ENCODE data around the gene MIPEP.

Gene MIPEP

DNA sequence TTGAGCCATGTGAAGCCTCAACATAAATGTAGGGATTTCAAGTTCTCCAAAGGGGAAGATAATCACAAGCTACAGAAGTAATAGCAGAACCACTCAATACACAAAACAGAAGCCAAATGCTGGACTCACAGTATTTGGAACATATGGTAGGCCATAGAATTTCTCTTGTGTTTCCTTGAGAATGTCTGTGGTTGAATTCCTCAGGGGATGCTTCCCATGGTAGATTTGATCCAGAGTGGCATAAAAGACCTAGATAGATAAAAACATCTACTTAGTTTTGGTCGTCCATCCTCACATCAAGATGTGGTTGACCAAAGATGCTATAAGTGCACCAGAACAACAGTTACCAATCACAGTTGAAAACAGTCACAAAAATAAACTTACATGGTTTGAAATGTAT lies 83.4 kb downstream of the MIPEP start:
- no peaks in the 10 kb centered on the region for H3F3A ChIP-seq (ENCODE audit: insufficient read depth, low read length)
- no peaks in the 10 kb centered on the region for H3K27me3 ChIP-seq (ENCODE audit: insufficient read depth, low read length)
- no peaks in the 10 kb centered on the region for H3K9me3 ChIP-seq (ENCODE audit: low read length)
- H3K79me2 ChIP-seq (ENCODE audit: insufficient read depth, low read length): no peaks in the 10 kb centered on the region
- no peak overlapping the region for H3K4me3 ChIP-seq (ENCODE audit: low read depth, low read length, poor library complexity, severe bottlenecking)
- no peak overlapping the region for H3K9ac ChIP-seq (ENCODE audit: low read length)
- no peaks in the 10 kb centered on the region for H3K36me3 ChIP-seq (ENCODE audit: insufficient read depth, low read length)
- H3K4me1 ChIP-seq (ENCODE audit: insufficient read depth, low read length, severe bottlenecking): peaks cover 25% of the 10 kb centered on the region
- no peak for TF ChIP-seq EZH2 (IDR thresholded peaks at IDR 0.05; ENCODE audit: borderline replicate concordance, low read length)
- TF ChIP-seq, protein P1, sequence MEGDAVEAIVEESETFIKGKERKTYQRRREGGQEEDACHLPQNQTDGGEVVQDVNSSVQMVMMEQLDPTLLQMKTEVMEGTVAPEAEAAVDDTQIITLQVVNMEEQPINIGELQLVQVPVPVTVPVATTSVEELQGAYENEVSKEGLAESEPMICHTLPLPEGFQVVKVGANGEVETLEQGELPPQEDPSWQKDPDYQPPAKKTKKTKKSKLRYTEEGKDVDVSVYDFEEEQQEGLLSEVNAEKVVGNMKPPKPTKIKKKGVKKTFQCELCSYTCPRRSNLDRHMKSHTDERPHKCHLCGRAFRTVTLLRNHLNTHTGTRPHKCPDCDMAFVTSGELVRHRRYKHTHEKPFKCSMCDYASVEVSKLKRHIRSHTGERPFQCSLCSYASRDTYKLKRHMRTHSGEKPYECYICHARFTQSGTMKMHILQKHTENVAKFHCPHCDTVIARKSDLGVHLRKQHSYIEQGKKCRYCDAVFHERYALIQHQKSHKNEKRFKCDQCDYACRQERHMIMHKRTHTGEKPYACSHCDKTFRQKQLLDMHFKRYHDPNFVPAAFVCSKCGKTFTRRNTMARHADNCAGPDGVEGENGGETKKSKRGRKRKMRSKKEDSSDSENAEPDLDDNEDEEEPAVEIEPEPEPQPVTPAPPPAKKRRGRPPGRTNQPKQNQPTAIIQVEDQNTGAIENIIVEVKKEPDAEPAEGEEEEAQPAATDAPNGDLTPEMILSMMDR (IDR thresholded peaks at IDR 0.05; ENCODE audit: low read length): no peak
- H3K4me2 ChIP-seq (ENCODE audit: low read length): no peak overlapping the region
- H3K9me2 ChIP-seq (ENCODE audit: low read depth, low read length): no peaks in the 10 kb centered on the region
- no peak overlapping the region for H2AFZ ChIP-seq (ENCODE audit: low read length)
- no peaks in the 10 kb centered on the region for H4K20me1 ChIP-seq (ENCODE audit: insufficient read depth, low read length)
- no peak overlapping the region for H3K27ac ChIP-seq (ENCODE audit: low read depth, low read length, poor library complexity, severe bottlenecking)

GRCh38 chr13:23805122-23805521 lies 84.1 kb downstream of the MIPEP start:
- no peak overlapping the region for H2AFZ ChIP-seq (ENCODE audit: low read length)
- H3K79me2 ChIP-seq (ENCODE audit: insufficient read depth, low read length): no peaks in the 10 kb centered on the region
- no peaks in the 10 kb centered on the region for H3K9me3 ChIP-seq (ENCODE audit: low read length)
- no peaks in the 10 kb centered on the region for H3K36me3 ChIP-seq (ENCODE audit: insufficient read depth, low read length)
- no peak overlapping the region for H3K4me3 ChIP-seq (ENCODE audit: low read depth, low read length, poor library complexity, severe bottlenecking)
- TF ChIP-seq, protein P1 (IDR thresholded peaks at IDR 0.05; ENCODE audit: low read length): no peak
- TF ChIP-seq EZH2 (IDR thresholded peaks at IDR 0.05; ENCODE audit: borderline replicate concordance, low read length): no peak
- peaks cover 18% of the 10 kb centered on the region for H3K4me1 ChIP-seq (ENCODE audit: insufficient read depth, low read length, severe bottlenecking)
- H3K4me2 ChIP-seq (ENCODE audit: low read length): no peak overlapping the region
- H3F3A ChIP-seq (ENCODE audit: insufficient read depth, low read length): no peaks in the 10 kb centered on the region
- no peaks in the 10 kb centered on the region for H3K27me3 ChIP-seq (ENCODE audit: insufficient read depth, low read length)
- no peak overlapping the region for H3K9ac ChIP-seq (ENCODE audit: low read length)
- no peaks in the 10 kb centered on the region for H3K9me2 ChIP-seq (ENCODE audit: low read depth, low read length)
- no peaks in the 10 kb centered on the region for H4K20me1 ChIP-seq (ENCODE audit: insufficient read depth, low read length)
- H3K27ac ChIP-seq (ENCODE audit: low read depth, low read length, poor library complexity, severe bottlenecking): no peak overlapping the region

DNA sequence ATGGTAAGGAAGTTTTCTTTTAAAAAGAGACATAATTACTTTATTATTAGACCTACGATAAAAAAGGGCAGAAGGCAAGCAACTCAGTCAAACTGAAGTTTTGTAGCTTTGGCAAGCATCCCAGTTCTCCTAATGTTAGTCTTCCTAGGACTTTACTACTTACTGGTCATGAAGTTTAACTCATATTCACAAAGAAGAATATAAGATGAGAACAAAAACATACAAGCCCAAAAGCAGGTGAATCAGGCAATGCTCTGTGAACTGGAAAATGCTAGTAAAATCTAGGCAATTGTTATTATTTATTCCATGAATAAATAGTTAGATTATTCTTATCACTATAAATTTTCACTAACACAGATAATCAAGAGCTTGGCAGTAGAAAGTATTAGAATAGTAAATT lies 85.0 kb downstream of the MIPEP start:
- no peak overlapping the region for H3K9ac ChIP-seq (ENCODE audit: low read length)
- H4K20me1 ChIP-seq (ENCODE audit: insufficient read depth, low read length): no peaks in the 10 kb centered on the region
- no peak overlapping the region for H2AFZ ChIP-seq (ENCODE audit: low read length)
- no peaks in the 10 kb centered on the region for H3K27me3 ChIP-seq (ENCODE audit: insufficient read depth, low read length)
- no peaks in the 10 kb centered on the region for H3K9me2 ChIP-seq (ENCODE audit: low read depth, low read length)
- H3K4me3 ChIP-seq (ENCODE audit: low read depth, low read length, poor library complexity, severe bottlenecking): no peak overlapping the region
- TF ChIP-seq EZH2 (IDR thresholded peaks at IDR 0.05; ENCODE audit: borderline replicate concordance, low read length): no peak
- TF ChIP-seq, protein P1 (IDR thresholded peaks at IDR 0.05; ENCODE audit: low read length): no peak
- H3K4me1 ChIP-seq (ENCODE audit: insufficient read depth, low read length, severe bottlenecking): peaks cover 18% of the 10 kb centered on the region
- H3K79me2 ChIP-seq (ENCODE audit: insufficient read depth, low read length): no peaks in the 10 kb centered on the region
- H3K27ac ChIP-seq (ENCODE audit: low read depth, low read length, poor library complexity, severe bottlenecking): no peak overlapping the region
- H3K4me2 ChIP-seq (ENCODE audit: low read length): no peak overlapping the region
- H3K9me3 ChIP-seq (ENCODE audit: low read length): no peaks in the 10 kb centered on the region
- H3K36me3 ChIP-seq (ENCODE audit: insufficient read depth, low read length): no peaks in the 10 kb centered on the region
- H3F3A ChIP-seq (ENCODE audit: insufficient read depth, low read length): no peaks in the 10 kb centered on the region

Measured in OCI-LY1 (cell line).